GM21447 (cell line): ENCODE measurements around the gene TCHHL1.

Experiments
- ATAC-seq: cut with Tn5 transposase; IDR thresholded peaks from one replicate; pipeline ENCODE4 v1.9.1; 2021; ENCODE audit not compliant: unreplicated experiment

Gene TCHHL1

DNA sequence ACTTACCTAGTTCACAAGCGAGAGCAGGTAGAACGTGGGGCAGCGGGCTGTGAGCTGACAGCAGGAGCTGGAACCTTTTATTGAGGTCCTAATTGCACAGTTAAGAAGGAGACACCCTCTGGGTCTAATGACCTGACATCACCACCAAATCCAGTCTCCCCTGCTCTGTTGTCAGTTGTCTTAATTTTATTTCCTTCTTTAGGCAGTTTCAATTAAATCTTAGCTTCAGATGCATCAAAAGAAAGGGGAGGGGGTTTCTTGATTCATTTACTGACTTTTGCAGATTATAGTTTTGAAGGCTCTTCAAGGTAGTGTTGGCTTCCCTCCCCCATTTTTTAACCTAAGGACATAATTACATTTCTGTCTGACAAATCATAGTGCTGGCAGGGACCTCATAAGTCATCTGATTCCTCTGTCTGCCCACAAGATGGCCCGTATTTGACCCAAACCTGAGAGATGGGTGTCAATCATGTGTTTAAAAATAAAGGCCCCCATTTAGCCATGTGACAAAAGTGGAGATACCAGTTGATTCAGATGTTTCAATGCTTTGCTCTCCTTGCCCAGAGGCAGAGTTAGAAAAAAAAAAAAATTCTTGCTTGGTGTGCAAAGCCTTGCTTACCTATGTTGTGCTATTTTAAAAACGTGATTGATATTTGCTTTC lies at the start of gene TCHHL1:
Gene TCHHL1, minus strand, starts transcription at position 51 of the 661 bp plus-strand sequence. CDS start 921 bp downstream, outside the sequence.
- ATAC-seq: no peak

DNA sequence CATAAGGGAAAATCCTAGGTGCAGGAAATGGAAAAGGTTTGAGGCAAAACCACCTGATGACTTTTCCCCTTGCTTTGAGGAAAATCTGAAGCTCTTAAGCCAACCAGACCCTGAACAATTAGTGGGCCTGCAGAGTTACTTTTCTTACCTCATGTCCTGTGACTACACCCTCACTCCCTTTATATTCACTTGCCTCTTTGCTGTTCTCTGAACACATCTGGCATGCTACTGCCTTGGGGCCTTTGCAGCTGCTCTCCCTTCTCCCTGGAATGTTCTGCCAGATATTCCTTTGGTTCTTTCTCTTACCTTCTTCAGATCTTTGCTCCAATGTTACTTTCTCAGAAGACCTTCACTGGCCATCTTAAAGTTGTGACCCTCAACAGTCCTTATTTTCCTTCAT lies 48.4 kb upstream of the TCHHL1 start:
- ATAC-seq: no peak

DNA sequence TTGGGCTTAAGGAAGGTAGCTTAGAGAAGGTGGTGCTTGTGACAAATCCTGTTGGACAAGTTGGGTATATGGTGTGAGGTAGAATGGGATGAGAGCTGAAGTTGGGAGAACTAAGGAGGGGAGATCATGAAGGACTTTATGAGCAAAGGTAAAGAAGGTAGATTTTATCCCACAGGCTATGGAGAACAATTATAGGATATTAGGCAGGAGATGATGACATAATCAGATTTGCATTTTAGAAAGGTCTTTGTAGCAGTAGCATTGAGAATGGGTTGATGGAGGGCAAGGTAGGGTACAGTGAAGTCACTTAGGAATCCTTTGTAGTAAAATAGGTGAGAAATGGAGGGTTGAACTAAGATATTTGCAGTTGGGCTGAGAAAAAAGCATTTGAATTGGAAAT lies 41.3 kb upstream of the TCHHL1 start:
- ATAC-seq: no peak

DNA sequence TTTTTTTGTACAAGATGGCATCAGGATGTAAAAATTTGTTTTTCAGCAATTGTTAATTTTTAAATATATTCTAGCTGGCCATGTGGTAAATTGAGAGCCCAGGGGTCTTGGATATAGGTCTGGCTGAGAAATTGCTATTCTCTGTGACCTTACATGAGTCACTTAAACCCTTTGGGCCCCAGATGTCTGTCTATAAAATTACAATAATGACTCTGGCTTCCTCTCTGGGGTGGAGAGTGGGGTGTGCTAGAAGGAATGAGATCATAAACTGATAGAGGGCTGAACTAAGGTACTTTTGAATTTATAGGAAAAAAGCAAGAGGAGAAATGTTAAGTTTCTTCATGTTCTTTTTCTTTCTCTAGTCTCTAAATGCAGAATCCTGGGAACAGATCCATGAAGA lies 38.8 kb upstream of the TCHHL1 start:
- ATAC-seq: no peak

DNA sequence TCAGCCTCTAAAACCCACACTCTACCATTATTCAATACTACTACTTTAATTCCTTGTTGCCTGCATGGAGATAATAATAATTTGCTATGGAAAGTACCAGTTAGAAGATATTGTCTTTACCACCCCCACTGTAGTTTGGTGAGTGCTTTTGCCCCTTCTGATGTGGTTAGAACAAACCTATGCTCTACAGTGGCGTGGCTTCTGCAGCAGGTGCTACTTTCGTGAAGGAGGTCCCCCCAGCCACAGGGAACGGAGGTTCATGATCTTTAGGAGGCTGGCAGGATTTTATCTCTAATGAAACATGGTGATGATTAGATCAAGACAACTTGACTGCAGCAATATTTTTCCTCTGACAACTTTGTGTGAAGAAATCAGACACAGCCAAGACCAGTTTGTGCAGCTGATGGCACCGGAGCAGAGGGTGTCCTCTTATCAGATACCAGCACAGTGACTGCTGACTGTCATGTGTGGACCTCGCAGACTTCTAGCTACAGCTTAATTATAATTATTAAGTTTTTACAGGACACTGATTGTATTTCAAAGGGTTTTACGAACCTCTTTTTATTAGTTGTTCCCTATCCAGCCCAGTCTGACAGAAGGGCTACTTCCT lies 37.1 kb upstream of the TCHHL1 start:
- ATAC-seq: no peak

DNA sequence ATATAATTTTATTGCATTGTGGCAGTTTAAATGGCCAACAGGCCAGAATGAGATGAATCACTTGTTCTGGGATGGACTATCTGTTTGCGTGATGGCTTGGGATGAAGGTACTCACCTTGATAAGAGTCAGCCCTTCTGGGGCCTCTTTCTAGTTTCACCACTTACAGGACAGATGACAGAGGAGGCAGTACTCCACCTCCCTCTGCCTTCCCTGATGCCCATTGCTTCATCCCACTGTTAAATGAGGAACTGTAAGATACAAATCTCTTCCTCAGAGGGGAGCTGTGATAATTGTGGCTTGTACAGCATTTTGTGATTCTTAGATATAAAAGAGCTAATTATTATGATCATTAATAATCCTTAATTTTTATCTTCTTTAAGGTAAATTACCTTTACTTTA lies 30.1 kb upstream of the TCHHL1 start:
- no peak for ATAC-seq

DNA sequence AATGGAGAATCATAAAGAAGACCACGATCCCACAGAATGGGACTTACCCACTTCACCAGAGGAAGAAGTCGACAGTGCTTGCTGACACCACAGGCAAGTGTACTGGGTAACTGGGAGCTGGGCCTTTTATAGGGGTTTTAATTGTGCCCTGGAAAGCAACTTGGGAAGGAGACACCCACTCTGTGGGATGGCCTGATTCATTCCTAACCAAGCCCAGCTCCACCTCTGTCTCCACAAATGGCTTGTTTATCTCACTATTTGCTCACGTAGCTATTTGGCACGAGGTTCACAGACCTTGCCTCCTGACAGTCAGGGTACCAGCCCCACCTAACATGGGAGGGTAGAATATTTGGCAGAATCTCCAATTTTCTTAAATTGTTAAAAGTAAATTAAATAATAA lies 26.5 kb upstream of the TCHHL1 start, which contains the start of gene TCHH:
Gene TCHH, minus strand, starts transcription at position 101 of the 400 bp plus-strand sequence. CDS start 1,364 bp downstream, outside the sequence.
- ATAC-seq: no peak

DNA sequence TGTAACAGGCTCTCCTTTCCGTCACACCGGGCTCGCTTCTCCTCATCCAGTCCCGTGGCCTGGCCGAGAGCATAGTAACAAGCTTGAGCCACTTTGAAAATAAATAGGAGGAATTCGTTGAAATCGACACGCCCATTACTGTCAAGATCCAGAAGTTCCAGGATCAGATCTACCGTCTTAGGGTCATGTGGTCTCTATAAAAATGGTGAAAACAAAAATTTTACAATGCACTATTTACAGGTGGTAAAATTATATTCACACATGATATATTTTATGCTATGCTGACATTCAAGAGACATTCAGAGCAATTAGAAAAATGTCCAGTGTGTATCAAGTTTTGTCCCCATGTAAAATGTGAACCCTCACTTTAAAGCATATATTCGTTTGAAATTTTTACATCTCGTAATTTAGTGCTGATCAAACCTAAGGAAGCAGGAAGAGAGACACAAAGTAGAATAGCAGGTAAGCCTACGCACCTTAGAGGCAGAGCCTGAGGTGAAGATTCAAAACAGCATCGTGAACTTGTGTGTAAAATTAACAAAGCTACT lies 24.1 kb upstream of the TCHHL1 start:
- no peak for ATAC-seq

DNA sequence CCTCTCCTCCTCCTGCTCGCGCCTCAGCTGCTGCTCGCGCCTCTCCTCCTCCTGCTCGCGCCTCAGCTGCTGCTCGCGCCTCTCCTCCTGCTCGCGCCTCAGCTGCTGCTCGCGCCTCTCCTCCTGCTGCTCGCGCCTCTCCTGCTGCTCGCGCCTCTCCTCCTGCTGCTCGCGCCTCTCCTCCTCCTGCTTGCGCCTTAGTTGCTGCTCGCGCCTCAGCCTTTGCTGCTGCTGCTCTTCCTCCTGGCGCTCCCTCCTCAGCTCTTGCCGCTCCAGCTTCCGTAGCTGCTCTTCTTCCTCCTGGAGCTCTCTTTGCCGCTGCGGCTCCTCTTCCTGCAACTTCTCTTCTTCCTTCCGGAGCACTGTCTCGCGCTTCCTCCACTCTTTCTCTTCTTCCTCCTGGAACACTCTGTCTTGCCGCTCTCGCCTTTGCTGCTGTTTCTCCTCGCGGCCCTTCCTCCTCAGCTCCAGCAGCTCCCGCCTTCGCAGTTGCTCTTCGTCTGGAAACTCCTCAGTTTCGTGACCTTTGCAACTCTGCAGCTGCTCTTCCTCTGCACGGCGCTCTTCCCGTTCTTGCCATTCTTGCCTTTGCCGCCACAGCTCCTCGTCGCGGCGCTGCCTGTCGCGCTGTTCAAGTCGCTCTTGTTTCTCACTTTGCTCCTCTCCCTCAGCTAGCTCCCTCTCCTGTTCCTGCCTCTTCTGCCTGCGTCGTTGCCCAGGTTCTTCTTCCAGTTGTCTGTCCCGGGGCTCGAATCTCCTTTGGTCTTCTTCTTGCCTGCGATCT lies 23.4 kb upstream of the TCHHL1 start:
- no peak for ATAC-seq

DNA sequence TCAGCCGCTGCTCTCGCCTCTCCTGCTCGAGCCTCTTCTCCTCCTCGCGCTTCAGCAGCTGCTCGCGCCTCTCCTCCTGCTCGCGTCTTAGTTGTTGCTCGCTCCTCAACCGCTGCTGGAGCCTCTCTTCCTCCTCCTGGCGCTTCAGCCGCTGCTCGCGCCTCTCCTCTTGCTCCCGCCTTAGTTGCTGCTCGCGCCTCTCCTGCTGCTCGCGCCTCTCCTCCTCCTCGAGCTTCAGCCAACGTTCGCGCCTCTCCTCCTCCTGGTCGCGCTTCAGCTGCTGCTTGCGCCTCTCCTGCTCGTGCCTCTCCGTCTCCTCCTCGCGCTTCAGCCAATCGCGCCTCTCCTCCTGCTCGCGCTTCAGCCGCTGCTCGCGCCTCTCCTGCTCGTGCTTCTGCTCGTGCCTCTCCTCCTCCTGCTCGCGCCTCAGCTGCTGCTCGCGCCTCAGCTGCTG lies 22.7 kb upstream of the TCHHL1 start:
- no peak for ATAC-seq

DNA sequence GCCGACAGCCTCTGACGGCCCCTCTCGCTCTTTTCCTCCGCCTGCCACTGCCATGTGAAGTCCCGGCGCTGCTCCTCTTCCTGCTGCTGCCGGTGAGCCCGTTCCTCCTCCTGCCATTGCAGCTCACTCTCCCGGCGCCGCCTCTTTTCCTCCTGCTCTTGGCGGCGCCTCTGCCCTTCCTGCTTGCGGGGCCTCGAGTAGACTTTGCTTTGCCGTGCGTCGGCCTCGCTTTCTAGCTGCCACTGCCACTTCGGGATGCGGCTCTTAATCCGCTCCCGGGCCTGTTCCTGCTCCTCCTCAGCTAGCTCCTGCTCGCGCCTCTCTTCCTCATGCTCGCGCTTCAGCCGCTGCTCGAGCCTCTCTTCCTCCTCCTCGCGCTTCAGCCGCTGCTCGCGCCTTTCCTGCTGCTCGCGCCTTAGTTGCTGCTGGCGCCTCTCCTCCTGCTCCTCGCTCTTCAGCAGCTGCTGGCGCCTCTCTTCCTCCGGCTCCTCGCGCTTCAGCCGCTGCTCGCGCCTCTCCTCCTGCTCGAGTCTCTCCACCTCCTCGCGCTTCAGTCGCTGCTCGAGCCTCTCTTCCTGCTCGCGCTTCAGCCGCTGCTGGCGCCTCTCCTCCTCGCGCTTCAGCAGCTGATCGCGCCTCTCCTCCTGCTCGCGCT lies 22.1 kb upstream of the TCHHL1 start:
- no peak for ATAC-seq

DNA sequence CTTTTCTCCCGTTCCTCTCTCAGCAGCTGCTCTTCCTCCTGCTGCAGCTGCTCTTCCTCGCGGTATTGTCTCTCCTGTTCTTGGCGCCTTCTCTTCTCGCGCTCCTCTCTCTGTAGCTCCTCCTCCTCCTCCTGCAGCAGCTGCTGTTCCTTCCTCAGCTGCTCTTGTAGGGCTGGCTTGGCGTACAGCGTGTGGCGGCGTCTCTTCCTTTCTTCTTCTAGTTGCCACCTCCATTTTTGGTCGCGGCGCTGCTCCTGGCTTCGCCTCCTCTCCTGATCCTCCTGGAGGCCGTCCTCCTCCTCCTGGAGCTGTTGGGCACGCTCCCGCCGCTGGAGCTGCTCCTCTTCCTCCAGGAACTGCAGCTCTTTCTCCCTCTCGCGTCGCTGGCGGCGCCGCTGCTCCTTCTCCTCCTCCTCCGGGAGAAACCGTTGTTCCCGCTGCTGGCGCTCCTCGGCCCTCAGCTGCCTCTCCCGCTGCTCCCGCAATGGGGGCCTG lies 21.5 kb upstream of the TCHHL1 start:
- ATAC-seq: no peak

DNA sequence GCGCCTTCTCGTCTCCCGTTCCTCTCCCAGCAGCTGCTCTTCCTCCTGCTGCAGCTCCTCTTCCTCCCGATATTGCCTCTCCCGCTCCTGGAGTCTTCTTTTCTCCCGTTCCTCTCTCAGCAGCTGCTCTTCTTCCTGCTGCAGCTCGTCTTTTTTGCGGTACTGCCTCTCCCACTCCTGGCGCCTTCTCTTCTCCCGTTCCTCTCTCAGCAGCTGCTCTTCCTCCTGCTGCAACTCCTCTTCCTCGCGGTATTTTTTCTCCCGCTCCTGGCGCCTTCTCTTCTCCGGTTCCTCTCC lies 21.1 kb upstream of the TCHHL1 start:
- no peak for ATAC-seq

DNA sequence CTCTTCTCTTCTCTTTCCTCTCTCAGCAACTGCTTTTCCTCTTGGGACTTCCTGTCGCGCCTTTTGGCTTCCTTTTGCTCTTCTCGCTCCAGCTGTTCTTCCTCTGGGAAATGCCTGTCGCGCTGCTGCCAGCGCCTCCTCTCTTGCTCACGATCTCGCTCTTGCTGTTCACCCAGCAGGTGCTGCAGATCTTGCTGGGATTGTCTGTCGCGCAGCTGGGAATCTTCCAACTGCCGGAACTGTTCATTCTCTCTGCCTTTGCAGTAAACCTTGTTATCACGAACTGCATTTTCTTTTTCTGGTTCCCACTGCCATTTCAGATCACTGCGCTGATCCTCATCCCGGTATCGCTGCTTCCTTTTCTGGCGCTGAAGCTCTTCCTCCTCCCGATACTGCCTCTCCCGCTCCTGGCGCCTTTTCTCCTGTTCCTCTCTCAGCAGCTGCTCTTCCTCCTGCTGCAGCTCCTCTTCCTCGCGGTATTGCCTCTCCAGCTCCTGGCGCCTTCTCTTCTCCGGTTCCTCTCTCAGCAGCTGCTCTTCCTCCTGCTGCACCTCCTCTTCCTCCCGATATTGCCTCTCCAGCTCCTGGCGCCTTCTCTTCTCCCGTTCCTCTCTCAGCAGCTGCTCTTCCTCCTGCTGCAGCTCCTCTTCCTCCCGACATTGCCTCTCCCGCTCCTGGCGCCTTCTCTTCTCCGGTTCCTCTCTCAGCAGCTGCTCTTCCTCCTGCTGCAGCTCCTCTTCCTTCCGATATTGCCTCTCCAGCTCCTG lies 20.6 kb upstream of the TCHHL1 start:
- no peak for ATAC-seq

DNA sequence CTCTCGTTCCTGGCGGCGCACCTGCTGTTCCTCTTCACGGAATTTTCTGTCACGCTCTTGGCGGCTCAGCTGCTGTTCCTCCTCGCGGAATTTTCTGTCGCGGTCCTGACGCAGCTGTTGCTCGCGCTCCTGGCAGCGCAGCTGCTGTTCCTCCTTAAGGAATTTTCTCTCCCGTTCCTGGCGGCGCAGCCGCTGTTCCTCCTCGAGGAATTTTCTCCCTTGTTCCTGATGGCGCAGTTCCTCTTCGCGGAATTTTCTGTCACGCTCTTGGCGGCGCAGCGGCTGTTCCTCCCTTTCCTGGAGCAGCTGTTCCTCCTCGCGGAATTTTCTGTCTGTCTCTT lies 20.0 kb upstream of the TCHHL1 start:
- no peak for ATAC-seq

DNA sequence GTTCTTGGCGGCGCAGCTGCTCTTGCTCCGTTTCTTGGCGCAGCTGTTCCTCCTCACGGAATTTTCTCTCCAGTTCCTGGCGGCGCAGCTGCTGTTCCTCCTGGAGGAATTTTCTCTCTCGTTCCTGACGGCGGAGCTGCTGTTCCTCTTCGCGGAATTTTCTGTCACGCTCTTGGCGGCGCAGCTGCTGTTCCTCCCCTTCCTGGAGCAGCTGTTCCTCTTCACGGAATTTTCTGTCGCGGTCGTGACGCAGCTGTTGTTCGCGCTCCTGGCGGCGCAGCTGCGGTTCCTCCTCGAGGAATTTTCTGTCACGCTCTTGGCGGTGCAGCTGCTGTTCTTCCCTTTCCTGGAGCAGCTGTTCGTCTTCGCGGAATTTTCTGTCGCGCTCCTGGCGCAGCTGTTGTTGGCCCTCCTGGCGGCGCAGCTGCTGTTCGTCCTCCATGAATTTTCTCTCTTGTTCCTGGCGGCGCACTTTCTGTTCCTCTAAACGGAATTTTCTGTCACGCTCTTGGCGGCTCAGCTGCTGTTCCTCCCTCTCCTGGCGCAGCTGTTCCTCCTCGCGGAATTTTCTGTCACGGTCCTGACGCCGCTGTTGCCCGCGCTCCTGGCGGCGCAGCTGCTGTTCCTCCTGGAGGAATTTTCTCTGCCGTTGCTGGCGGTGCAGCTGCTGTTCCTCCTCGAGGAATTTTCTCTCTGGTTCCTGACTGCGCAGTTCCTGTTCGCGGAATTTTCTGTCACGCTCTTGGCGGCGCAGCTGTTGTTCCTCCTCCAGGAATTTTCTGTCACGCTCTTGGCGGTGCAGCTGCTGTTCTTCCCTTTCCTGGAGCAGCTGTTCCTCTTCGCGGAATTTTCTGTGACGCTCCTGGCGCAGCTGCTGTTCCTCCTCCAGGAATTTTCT lies 19.4 kb upstream of the TCHHL1 start:
- ATAC-seq: no peak

DNA sequence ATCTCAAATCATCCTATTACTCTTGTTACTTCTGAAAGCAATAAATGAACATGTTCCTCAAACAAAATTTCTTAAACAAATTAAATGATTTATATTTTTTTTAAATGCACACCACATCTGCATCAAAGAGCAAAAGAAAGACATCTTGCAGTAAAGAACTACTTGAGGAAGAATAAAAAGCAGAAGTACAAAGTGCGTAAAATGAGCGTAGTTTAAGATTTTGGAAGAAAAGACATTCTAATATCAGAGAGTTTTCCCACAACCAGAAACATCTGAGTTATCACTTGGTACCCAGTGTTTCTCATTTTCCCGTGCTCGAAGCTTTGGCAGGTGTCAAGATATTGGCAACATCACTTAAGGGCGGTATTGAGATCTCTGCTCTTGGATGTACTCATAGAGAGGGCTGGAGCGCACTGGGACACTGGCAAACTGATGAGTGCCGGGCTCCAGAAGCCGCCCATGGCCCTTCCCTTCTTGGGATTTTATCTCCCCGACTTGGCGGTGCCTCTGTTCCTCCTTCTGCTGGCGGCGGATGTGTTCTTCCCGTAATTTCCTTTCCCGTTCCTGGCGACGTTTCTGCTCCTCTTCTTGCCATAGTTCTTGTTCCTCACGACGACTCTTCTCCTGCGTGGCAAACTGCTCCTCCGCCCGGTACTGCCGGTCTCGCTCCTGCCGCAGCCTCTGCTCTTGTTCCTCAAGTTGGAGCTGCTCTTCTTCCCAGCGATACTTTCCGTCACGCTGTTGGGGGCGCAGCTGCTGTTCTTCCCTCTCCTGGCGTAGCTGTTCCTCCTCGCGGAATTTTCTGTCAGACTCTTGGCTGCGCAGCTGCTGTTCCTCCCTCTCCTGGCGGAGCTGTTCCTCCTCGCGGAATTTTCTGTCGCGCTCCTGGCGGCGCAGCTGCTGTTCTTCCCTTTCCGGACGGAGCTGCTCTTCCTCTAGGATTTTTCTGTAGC lies 18.4 kb upstream of the TCHHL1 start:
- ATAC-seq: no peak

DNA sequence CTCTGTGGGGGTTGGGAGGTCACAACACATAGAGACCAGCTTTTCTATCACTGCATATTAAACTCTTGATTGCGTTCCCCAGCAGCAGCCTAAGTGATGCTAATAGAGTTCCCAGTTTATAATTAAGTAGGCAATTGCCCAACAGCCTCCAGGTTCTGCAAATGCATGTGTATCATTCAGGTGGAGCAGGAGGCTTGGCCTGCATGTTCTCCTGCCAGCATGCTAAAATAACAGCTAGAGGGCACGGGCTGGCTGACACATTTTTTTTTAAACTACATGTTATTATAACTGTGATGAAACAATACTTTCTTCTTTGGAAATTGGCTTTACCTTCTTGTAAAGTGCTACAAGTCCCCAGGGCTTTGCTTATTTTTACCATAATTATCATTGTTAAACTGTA lies 16.0 kb upstream of the TCHHL1 start:
- ATAC-seq: no peak
